Keratinocyte (primary cell): ENCODE data around the gene ECT2L.

Experiments used
- CTCF ChIP-seq, 3 experiments: IDR thresholded peaks in 1 of 3; conservative IDR thresholded peaks in 1 of 3; optimal IDR thresholded peaks in 1 of 3; 2 replicates in 2 of 3; 3 replicates in 1 of 3; pipeline versions ENCODE3 to v1.5.1; 2011; ENCODE audit warnings: low read length in 3 of 3, mild to moderate bottlenecking in 3 of 3, moderate library complexity in 2 of 3, control low read depth in 1 of 3, inconsistent platforms in 1 of 3; ENCODE audit not compliant: insufficient read depth in 2 of 3; ENCODE audit errors: extremely low read depth in 1 of 3
- EZH2 ChIP-seq: IDR thresholded peaks from one replicate; pipeline ENCODE4 v1.6.1; 2012; ENCODE audit warnings: inconsistent platforms, mild to moderate bottlenecking, low read length, moderate library complexity

- TF ChIP-seq CTCF (optimal IDR thresholded peaks at IDR 0.05 in 1 of 3, IDR thresholded peaks at IDR 0.05 in 1 of 3, conservative IDR thresholded peaks at IDR 0.05 in 1 of 3; ENCODE audit: extremely low read depth in 1 of 3, insufficient read depth in 2 of 3, low read length in 3 of 3): no peak
- no peak for TF ChIP-seq EZH2
These were observed 68.5 kb downstream of the ECT2L start for GRCh38 chr6:138864343-138864890.
